ENCODE results near the gene ADPRH. TPM values are rescaled to one million over a fixed set of nuclear protein-coding genes. Genes with fewer than 3 reads are reported as not detected.
A peak's percentile ranks its signal among the peaks of the same experiment; 100 is the strongest.

ADPRH gene
- total RNA-seq, 1 donor from 2014 or later, result 1.1 TPM

DNA sequence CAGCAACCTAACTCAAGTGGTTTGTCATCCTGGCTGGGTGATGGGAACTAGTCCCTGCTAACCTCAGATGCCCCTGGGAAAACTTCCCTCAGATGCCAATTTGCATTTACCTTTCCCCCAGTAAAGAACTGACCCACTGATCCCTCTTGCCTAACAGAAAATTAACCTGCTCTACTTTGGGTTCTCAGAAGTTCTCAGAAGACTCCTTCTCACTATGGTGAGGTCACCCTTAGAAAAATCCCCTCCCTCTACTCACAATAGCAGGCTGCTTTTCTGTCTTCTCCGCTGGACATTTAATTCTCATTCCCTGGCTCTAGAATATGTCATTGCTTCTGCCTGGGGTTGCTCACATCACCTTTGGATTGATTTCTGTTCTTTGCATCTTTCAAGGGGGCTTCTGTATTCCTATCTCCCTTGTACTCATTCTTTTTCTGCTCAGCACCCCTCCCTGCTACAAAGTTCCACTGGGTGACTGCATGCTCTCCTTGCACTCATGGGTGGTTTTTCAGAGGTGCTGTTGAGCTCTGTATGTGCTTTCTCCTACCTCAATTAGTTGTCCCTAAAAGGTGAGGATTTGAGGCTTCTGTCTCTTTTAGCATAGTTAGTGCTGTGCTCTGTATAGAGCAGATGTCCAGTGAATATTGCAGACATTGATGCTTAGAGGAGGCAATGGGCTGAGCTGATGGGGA lies 19.3 kb downstream of the ADPRH start:
- Mint-ChIP-seq H3K4me1 (ENCODE audit: low read depth, unreplicated experiment) (peaks cover 3% of the 10 kb centered on the region), H3K36me3 (ENCODE audit: unreplicated experiment) (no peaks in the 10 kb centered on the region), H3K27me3 (ENCODE audit: unreplicated experiment) (peaks cover 3% of the 10 kb centered on the region), H3K9me3 (ENCODE audit: unreplicated experiment) (peaks cover 2% of the 10 kb centered on the region), H3K27ac (ENCODE audit: unreplicated experiment) (no peak overlapping the region), H3K4me3 (ENCODE audit: unreplicated experiment) (no peak overlapping the region)
- TF ChIP-seq, protein P1, sequence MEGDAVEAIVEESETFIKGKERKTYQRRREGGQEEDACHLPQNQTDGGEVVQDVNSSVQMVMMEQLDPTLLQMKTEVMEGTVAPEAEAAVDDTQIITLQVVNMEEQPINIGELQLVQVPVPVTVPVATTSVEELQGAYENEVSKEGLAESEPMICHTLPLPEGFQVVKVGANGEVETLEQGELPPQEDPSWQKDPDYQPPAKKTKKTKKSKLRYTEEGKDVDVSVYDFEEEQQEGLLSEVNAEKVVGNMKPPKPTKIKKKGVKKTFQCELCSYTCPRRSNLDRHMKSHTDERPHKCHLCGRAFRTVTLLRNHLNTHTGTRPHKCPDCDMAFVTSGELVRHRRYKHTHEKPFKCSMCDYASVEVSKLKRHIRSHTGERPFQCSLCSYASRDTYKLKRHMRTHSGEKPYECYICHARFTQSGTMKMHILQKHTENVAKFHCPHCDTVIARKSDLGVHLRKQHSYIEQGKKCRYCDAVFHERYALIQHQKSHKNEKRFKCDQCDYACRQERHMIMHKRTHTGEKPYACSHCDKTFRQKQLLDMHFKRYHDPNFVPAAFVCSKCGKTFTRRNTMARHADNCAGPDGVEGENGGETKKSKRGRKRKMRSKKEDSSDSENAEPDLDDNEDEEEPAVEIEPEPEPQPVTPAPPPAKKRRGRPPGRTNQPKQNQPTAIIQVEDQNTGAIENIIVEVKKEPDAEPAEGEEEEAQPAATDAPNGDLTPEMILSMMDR (IDR thresholded peaks at IDR 0.05; ENCODE audit: partially characterized antibody, unreplicated experiment), result no peak
- DNase-seq, result no peak

DNA sequence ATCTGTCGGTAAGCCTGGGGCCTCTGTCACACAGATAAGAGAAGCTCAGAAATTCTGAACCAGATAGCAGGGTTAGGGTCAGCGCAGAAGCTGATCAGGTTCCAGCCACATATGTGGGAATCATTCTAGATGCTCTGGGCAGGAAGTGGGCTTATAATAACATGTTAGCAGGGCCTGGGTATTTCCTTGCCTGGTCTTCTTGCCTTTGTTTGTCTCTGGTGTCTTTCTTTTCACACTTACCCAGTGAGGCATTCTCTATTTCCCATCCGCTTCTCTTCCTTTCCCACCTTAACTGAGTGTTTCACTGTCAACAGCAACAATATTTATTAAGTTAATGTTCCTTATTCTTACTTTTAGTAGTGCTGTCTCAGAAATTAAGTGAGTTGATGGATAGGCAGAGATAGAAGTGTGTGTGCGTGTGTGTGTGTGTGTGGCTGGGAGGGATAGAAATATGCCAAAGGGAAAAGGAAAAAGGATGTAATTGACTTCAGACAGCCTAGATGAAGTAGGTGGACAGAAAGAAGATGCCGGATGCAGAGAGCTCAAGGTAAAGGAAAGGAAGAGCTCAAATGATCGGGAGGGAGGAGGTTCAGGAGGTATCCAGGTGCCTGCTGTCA lies 20.4 kb downstream of the ADPRH start:
- H3K4me1 Mint-ChIP-seq (ENCODE audit: low read depth, unreplicated experiment), result peaks cover 3% of the 10 kb centered on the region
- H3K27ac Mint-ChIP-seq (ENCODE audit: unreplicated experiment), result no peak overlapping the region
- DNase-seq, result no peak
- H3K27me3 Mint-ChIP-seq (ENCODE audit: unreplicated experiment), result peaks cover 3% of the 10 kb centered on the region
- H3K4me3 Mint-ChIP-seq (ENCODE audit: unreplicated experiment), result no peak overlapping the region
- H3K9me3 Mint-ChIP-seq (ENCODE audit: unreplicated experiment), result peaks cover 2% of the 10 kb centered on the region
- TF ChIP-seq, protein P1 (IDR thresholded peaks at IDR 0.05; ENCODE audit: partially characterized antibody, unreplicated experiment), result no peak
- H3K36me3 Mint-ChIP-seq (ENCODE audit: unreplicated experiment), result no peaks in the 10 kb centered on the region

DNA sequence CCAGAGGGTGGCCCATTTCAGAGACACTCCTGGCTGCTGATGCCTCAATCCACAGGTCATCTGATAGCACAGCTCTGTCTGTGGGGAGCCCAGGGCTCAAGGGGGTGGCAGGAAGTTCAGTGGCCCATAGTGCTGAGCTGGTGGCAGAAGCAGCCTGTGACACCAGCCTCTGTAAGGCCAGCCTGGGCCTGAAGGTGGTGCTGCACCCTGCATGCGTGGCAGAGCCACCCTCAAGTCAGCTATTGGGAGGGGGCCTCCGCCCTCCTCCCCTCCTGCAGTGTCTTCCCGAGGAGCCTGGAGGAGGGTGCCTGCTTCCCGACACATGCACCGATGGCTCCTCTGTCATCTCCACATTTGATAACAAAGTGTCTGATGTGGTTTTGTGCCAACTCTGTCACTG lies 21.4 kb downstream of the ADPRH start:
- Mint-ChIP-seq H3K36me3 (ENCODE audit: unreplicated experiment) (no peaks in the 10 kb centered on the region), H3K4me3 (ENCODE audit: unreplicated experiment) (no peak overlapping the region), H3K27ac (ENCODE audit: unreplicated experiment) (no peak overlapping the region), H3K4me1 (ENCODE audit: low read depth, unreplicated experiment) (peaks cover 3% of the 10 kb centered on the region), H3K9me3 (ENCODE audit: unreplicated experiment) (peaks cover 2% of the 10 kb centered on the region), H3K27me3 (ENCODE audit: unreplicated experiment) (peaks cover 3% of the 10 kb centered on the region)
- TF ChIP-seq, protein P1 (IDR thresholded peaks at IDR 0.05; ENCODE audit: partially characterized antibody, unreplicated experiment), result no peak
- DNase-seq, result peak; percentile 39

DNA sequence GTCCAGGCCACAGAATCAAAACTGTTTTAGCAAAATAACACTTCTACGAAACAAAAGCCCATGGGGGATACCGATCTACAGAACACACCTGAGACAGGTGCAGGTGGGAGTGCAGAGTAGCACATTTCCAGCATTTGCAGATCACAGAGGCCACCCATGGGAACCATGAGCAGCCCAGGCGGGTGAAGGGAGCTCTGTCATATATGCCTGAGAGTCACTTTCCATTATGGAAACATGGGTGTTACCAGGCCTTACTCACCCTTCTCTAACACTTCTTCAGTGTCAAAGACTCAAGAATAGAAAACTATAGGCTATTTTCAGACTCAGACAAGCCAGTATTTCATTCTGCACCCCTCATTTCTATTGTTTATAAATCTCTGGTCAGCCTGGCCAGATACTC lies 21.9 kb downstream of the ADPRH start:
- TF ChIP-seq, protein P1 (IDR thresholded peaks at IDR 0.05; ENCODE audit: partially characterized antibody, unreplicated experiment), result no peak
- Mint-ChIP-seq H3K9me3 (ENCODE audit: unreplicated experiment) (no peaks in the 10 kb centered on the region), H3K4me3 (ENCODE audit: unreplicated experiment) (no peak overlapping the region), H3K4me1 (ENCODE audit: low read depth, unreplicated experiment) (peaks cover 3% of the 10 kb centered on the region), H3K27me3 (ENCODE audit: unreplicated experiment) (peaks cover 3% of the 10 kb centered on the region), H3K36me3 (ENCODE audit: unreplicated experiment) (no peaks in the 10 kb centered on the region), H3K27ac (ENCODE audit: unreplicated experiment) (no peak overlapping the region)
- no peak for DNase-seq

DNA sequence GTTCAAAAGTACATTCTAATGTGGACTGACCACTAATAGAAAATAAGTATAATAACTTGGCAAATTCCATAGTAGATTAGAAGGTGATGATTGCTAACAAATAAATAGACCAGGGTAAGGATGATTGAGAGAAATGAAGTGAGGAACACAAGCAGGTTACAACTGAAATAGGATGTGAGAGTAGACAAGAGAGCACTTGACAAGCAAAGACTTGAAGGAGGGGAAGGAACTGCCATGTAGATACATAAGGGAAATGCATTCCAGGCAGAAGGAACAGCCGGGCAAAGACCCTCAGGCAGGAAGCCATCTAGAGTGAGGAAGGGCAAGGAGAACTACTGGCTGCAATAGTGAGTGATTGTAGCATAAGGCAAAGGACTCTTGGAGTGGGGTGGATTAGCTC lies 23.4 kb downstream of the ADPRH start:
- TF ChIP-seq, protein P1 (IDR thresholded peaks at IDR 0.05; ENCODE audit: partially characterized antibody, unreplicated experiment), result no peak
- H3K9me3 Mint-ChIP-seq (ENCODE audit: unreplicated experiment), result no peaks in the 10 kb centered on the region
- no peak for DNase-seq
- no peaks in the 10 kb centered on the region for H3K36me3 Mint-ChIP-seq (ENCODE audit: unreplicated experiment)
- peaks cover 3% of the 10 kb centered on the region for H3K27me3 Mint-ChIP-seq (ENCODE audit: unreplicated experiment)
- H3K4me1 Mint-ChIP-seq (ENCODE audit: low read depth, unreplicated experiment), result peaks cover 3% of the 10 kb centered on the region
- H3K27ac Mint-ChIP-seq (ENCODE audit: unreplicated experiment), result no peak overlapping the region
- no peak overlapping the region for H3K4me3 Mint-ChIP-seq (ENCODE audit: unreplicated experiment)

Measured in glutamatergic neuron (in vitro differentiated cells).